ENCODE data around the gene SH3YL1.
A peak's percentile ranks its signal among the peaks of the same experiment; 100 is the strongest.

The SH3YL1 gene

GRCh38 chr2:264493-265468 is 949 bp upstream of the SH3YL1 start, which contains the start of gene ACP1:
TSS of gene ACP1 (plus strand) at chr2:264947. CDS start at chr2:264965, 18 bp downstream.
- DNase-seq (ENCODE audit: low read depth in 2 of 2) = peak; percentile 93 to 96
- TF ChIP-seq CTCF (IDR thresholded peaks at IDR 0.05; ENCODE audit: low read depth, low read length) = no peak
- peak within 1 kb of the TSS; percentile 91 to 93 for H3K4me3 ChIP-seq (replicated peaks in 1 of 2; ENCODE audit: low read depth in 2 of 2, low read length in 2 of 2)

- peak overlapping the region; percentile 91 to 93 for H3K4me3 ChIP-seq (replicated peaks in 1 of 2; ENCODE audit: low read depth in 2 of 2, low read length in 2 of 2)
- no peak for TF ChIP-seq CTCF (IDR thresholded peaks at IDR 0.05; ENCODE audit: low read depth, low read length)
- DNase-seq (ENCODE audit: low read depth in 2 of 2) = no peak
These were observed 652 bp downstream of the SH3YL1 start for GRCh38 chr2:263022-263738.

DNA sequence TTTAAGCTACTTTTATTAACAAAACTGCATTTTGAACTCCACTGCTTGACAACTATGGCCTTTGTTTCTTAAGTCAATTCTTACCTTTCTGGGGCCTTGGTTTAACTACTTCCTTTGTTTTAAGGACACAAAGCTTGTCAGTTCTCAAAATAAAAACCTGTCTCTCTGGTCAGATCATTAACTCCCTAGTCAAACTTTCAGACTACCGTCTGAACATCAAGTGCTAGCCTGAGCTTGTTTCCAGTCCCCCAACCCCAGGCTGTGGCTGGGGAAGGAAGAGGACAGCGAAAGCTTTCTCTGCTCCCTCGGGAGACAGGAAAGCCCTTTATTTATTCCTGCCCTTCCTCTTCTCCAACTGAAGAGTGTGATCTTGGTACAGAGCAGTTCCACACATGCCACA is 1.7 kb downstream of the SH3YL1 start:
- no peak for DNase-seq (ENCODE audit: low read depth in 2 of 2)
- no peak for TF ChIP-seq CTCF (IDR thresholded peaks at IDR 0.05; ENCODE audit: low read depth, low read length)
- no peak overlapping the region for H3K4me3 ChIP-seq (replicated peaks in 1 of 2; ENCODE audit: low read depth in 2 of 2, low read length in 2 of 2)

- TF ChIP-seq CTCF (IDR thresholded peaks at IDR 0.05; ENCODE audit: low read depth, low read length) = no peak
- no peak for DNase-seq (ENCODE audit: low read depth in 2 of 2)
- no peak overlapping the region for H3K4me3 ChIP-seq (replicated peaks in 1 of 2; ENCODE audit: low read depth in 2 of 2, low read length in 2 of 2)
These were observed 3.2 kb downstream of the SH3YL1 start for GRCh38 chr2:260507-261161.

GRCh38 chr2:259789-260331 is 4.0 kb downstream of the SH3YL1 start:
- no peak for DNase-seq (ENCODE audit: low read depth in 2 of 2)
- no peak for TF ChIP-seq CTCF (IDR thresholded peaks at IDR 0.05; ENCODE audit: low read depth, low read length)
- H3K4me3 ChIP-seq (replicated peaks in 1 of 2; ENCODE audit: low read depth in 2 of 2, low read length in 2 of 2) = no peak overlapping the region

- TF ChIP-seq CTCF (IDR thresholded peaks at IDR 0.05; ENCODE audit: low read depth, low read length) = no peak
- DNase-seq (ENCODE audit: low read depth in 2 of 2) = no peak
- H3K4me3 ChIP-seq (replicated peaks in 1 of 2; ENCODE audit: low read depth in 2 of 2, low read length in 2 of 2) = no peak overlapping the region
These were observed 4.9 kb downstream of the SH3YL1 start for GRCh38 chr2:258933-259332.

Measured in cardiac fibroblast (primary cell).